AG10803 (cell line): ENCODE measurements around the gene RCL1.
"Not testable (repeated sequence)": the region's sequence is repeated elsewhere in the genome, so short reads cannot be mapped to it uniquely, and the experiment has no call there.

Experiments
- DNase-seq: peaks from one replicate; pipeline ENCODE4 v3.0.0; 2010; ENCODE audit warnings: low read depth
- H3K4me3 ChIP-seq: 2 replicates; pipeline ENCODE4 v1.5.1; 2011; ENCODE audit warnings: mild to moderate bottlenecking, low read length, control low read depth
- TF ChIP-seq, protein P1 (sequence below): conservative IDR thresholded peaks from 2 replicates; pipeline ENCODE4 v1.5.1; 2011; ENCODE audit warnings: mild to moderate bottlenecking, low read length, control low read depth, inconsistent platforms

The RCL1 gene

DNA sequence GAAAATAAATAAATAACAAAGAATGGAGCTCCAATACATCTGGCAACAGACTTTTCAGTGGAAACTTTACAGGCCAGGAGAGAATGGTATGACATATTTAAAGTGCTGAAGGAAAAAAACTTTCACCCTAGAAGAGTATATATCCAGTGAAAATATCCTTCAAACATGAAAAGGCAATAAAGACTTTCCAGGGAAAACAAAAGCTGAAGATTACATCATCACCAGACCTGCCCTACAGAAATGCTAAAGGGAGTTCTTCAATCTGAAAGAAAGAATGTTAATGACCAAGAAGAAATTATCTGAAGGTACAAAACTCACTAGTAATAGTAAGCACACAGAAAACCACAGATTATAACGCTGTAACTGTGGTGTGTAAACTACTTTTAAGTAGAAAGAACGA, 8.3 kb upstream of the RCL1 start:
- DNase-seq = no peak
- no peak overlapping the region for H3K4me3 ChIP-seq
- TF ChIP-seq, protein P1, sequence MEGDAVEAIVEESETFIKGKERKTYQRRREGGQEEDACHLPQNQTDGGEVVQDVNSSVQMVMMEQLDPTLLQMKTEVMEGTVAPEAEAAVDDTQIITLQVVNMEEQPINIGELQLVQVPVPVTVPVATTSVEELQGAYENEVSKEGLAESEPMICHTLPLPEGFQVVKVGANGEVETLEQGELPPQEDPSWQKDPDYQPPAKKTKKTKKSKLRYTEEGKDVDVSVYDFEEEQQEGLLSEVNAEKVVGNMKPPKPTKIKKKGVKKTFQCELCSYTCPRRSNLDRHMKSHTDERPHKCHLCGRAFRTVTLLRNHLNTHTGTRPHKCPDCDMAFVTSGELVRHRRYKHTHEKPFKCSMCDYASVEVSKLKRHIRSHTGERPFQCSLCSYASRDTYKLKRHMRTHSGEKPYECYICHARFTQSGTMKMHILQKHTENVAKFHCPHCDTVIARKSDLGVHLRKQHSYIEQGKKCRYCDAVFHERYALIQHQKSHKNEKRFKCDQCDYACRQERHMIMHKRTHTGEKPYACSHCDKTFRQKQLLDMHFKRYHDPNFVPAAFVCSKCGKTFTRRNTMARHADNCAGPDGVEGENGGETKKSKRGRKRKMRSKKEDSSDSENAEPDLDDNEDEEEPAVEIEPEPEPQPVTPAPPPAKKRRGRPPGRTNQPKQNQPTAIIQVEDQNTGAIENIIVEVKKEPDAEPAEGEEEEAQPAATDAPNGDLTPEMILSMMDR = no peak

GRCh38 chr9:4786599-4786998, 6.1 kb upstream of the RCL1 start:
- TF ChIP-seq, protein P1 = no peak
- no peak overlapping the region for H3K4me3 ChIP-seq
- DNase-seq = no peak

GRCh38 chr9:4787876-4788275, 4.9 kb upstream of the RCL1 start:
- H3K4me3 ChIP-seq = no peak overlapping the region
- TF ChIP-seq, protein P1 = no peak
- DNase-seq = no peak

- H3K4me3 ChIP-seq = no peak overlapping the region
- TF ChIP-seq, protein P1 = no peak
- DNase-seq = no peak
These were observed 4.0 kb upstream of the RCL1 start for GRCh38 chr9:4788703-4789102.

DNA sequence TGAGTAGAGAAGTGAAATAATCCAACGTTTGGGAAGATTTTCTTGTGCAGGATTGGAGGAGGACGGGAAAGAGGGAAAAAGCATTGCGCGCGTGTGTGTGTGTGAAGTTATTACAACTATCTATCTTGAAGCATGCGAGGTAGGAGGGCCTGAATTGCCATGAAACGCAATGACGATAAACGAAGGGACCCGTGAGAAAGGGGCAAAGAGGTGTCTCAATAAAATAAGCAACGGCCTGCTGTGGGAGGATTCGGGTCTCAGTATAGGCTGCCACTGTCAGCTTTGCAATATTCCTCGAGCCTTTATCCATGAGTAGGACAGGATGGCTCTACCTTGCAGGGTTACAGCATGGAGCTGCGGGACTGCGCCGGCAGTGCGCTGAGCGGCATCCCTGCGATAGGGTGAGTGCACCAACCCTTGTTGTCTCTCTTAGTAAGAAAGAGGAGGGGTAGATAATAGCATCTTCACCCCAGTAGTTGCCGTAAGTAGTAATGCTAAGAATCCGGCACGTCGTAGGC, 631 bp upstream of the RCL1 start:
- H3K4me3 ChIP-seq = peak overlapping the region; percentile 84
- TF ChIP-seq, protein P1 = no peak
- peak; percentile 8 for DNase-seq

DNA sequence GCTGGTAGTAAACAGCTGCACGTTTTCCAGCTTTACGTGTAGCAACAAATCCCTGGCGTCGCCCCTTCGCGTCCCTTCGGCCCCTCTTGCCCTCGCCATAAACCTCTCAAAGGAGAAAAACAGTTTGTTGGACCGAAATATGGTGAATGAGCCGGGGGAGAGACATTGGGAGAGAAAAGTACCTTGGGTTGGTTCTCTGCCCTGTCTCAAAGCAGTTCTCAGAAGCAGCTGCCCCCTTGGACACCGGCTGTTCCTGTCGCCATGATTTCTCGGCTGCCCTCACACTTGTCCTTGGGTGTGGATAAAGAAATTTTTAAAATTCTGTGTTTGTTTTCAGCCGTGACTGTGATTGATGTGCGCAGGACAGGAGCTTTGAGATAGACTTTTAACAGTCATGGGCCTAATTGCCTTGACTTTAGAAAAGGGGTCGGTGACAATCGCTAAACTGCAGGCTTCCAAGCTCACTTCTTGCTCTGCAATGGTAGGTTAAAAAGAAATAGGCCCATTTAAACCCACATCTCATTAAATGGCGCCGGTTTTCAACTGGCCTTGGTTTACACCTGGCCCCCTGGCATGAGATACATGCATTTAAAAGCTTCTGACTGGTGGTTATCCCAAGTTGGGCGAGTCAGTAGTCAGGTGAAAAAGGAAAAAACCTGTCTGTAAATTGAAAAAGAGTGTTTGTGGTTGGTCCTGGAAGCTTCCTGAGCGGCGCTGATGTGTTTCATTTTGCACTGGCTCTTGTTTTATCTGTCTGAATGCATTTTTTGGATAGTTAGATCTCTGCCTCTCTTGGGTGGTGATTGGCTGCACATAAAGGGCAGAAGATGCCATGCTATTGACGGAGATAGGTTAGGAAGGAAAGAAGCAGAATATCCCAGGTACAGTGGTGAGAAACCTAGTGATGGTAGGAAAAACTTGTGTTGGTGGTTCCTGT, 983 bp downstream of the RCL1 start:
- DNase-seq = no peak
- TF ChIP-seq, protein P1 = no peak
- H3K4me3 ChIP-seq = peak overlapping the region; percentile 91

- H3K4me3 ChIP-seq = no peak overlapping the region
- DNase-seq = no peak
- TF ChIP-seq, protein P1 = no peak
These were observed 1.9 kb downstream of the RCL1 start for GRCh38 chr9:4794691-4795090.

DNA sequence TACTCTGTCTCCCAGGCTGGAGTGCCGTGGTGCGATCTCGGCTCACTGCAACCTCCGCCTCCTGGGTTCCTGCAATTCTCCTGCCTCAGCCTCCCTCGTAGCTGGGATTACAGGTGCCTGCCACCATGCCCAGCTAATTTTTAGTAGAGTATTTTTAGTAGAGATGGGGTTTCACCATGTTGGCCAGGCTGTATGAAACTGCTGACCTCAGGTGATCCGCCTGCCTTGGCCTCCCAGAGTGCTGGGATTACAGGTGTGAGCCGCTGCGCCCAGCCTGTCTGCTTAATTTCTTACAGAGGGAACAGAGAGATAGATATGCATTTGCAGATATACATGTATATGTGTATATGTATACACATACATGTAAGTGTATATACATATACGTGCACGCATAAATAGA, 2.4 kb downstream of the RCL1 start:
- not testable (repeated sequence) for DNase-seq, H3K4me3 ChIP-seq
